ENCODE measurements around the gene TRIOBP. TPM values are rescaled to one million over a fixed set of nuclear protein-coding genes. Genes with fewer than 3 reads are reported as not detected.

Gene TRIOBP
- total and polyA plus RNA-seq, 2 of the 13 experiments (the other 11 are each of a cell fraction or from before 2014, with no cell fraction given) = 6.1 to 15.4 TPM

GRCh38 chr22:37804881-37805809 is 108.3 kb downstream of the TRIOBP start (continued):
- TF ChIP-seq ZBTB40 (IDR thresholded peaks at IDR 0.05) (no peak), ZBTB40 (CRISPR knock-in tag; IDR thresholded peaks at IDR 0.05) (peak; percentile 92), ZNF354B (CRISPR knock-in tag; IDR thresholded peaks at IDR 0.05) (0 out of 2 replicates have a peak, but pooled peaks have one; percentile 91), ZC3H13 (CRISPR knock-in tag; IDR thresholded peaks at IDR 0.05) (peak; percentile 69), ZNF704 (CRISPR knock-in tag; IDR thresholded peaks at IDR 0.05; ENCODE audit: borderline replicate concordance) (0 out of 2 replicates have a peak, but pooled peaks have one; percentile 69), POGZ (CRISPR knock-in tag; IDR thresholded peaks at IDR 0.05) (peak; percentile 52), ZNF761 (CRISPR knock-in tag; conservative IDR thresholded peaks at IDR 0.05) (0 out of 2 replicates have a peak, but pooled peaks have one; percentile 31), HIVEP1 (CRISPR knock-in tag; IDR thresholded peaks at IDR 0.05) (no peak), PRPF4 (IDR thresholded peaks at IDR 0.05; ENCODE audit: low read depth, low read length, poor library complexity, severe bottlenecking) (no peak), MXD3 (CRISPR knock-in tag; IDR thresholded peaks at IDR 0.05) (peak; percentile 78; the same call in 1 of the 2 replicates), HOXD1 (CRISPR knock-in tag; IDR thresholded peaks at IDR 0.05) (0 out of 2 replicates have a peak, but pooled peaks have one; percentile 50), U2AF1 (optimal IDR thresholded peaks at IDR 0.05; ENCODE audit: low read depth, low read length) (peak; percentile 57), NKX3-1 (CRISPR knock-in tag; IDR thresholded peaks at IDR 0.05) (peak; percentile 83), KAT7 (CRISPR knock-in tag; IDR thresholded peaks at IDR 0.05; ENCODE audit: borderline replicate concordance) (peak; percentile 88; the same call in 1 of the 2 replicates), ZNF468 (CRISPR knock-in tag; IDR thresholded peaks at IDR 0.05) (no peak), HDAC2 (CRISPR knock-in tag; IDR thresholded peaks at IDR 0.05) (peak; percentile 51; the same call in 1 of the 2 replicates), KLF16 (CRISPR knock-in tag; IDR thresholded peaks at IDR 0.05) (peak in 1 of 2 experiments; percentile 94; a peak in 2 of 4 replicates), ZNF563 (CRISPR knock-in tag; IDR thresholded peaks at IDR 0.05) (peak; percentile 86), ZNF83 (CRISPR knock-in tag; IDR thresholded peaks at IDR 0.05; ENCODE audit: borderline replicate concordance) (no peak)
